Trophoblast cell (in vitro differentiated cells and primary cell): ENCODE measurements around the gene LRBA.

Experiments used
- DNase-seq, 2 donors: peaks; one replicate each; pipeline ENCODE4 v3.0.0-alpha.2; 2016
- H2AFZ ChIP-seq: 2 replicates; pipeline ENCODE4 v1.6.1; 2013; ENCODE audit warnings: low read length, moderate library complexity, mild to moderate bottlenecking; ENCODE audit not compliant: insufficient read depth, poor library complexity
- H2AK5ac ChIP-seq: 2 replicates; pipeline ENCODE4 v1.6.1; 2013; ENCODE audit warnings: mild to moderate bottlenecking, low read length
- H2BK120ac ChIP-seq: 2 replicates; pipeline ENCODE4 v1.6.1; 2013; ENCODE audit warnings: low read length, mild to moderate bottlenecking, moderate library complexity; ENCODE audit not compliant: insufficient read depth, poor library complexity
- H2BK12ac ChIP-seq: 2 replicates; pipeline ENCODE4 v1.6.1; 2013; ENCODE audit warnings: mild to moderate bottlenecking, low read length, moderate library complexity
- H2BK5ac ChIP-seq: 2 replicates; pipeline ENCODE4 v1.6.1; 2013; ENCODE audit warnings: low read length, low read depth, moderate library complexity, mild to moderate bottlenecking; ENCODE audit not compliant: poor library complexity
- H3K14ac ChIP-seq: 2 replicates; pipeline ENCODE4 v1.6.1; 2013; ENCODE audit warnings: mild to moderate bottlenecking, low read length
- H3K18ac ChIP-seq: 2 replicates; pipeline ENCODE4 v1.6.1; 2013; ENCODE audit warnings: mild to moderate bottlenecking, low read length
- H3K23ac ChIP-seq: 2 replicates; pipeline ENCODE4 v1.6.1; 2013; ENCODE audit warnings: low read length
- H3K27ac ChIP-seq: 2 replicates; pipeline ENCODE4 v1.5.1; 2013; ENCODE audit warnings: low read depth, mild to moderate bottlenecking, inconsistent platforms, low read length, moderate library complexity
- H3K27me3 ChIP-seq: 2 replicates; pipeline ENCODE4 v1.6.1; 2013; ENCODE audit warnings: inconsistent platforms, mild to moderate bottlenecking, low read length, moderate library complexity; ENCODE audit not compliant: insufficient read depth
- H3K36me3 ChIP-seq, 2 experiments: 1 replicate in 1 of 2; 2 replicates in 1 of 2; pipeline ENCODE4 v1.6.1; 2013; ENCODE audit warnings: low read length in 2 of 2, mild to moderate bottlenecking in 2 of 2, moderate library complexity in 1 of 2; ENCODE audit not compliant: insufficient read depth in 2 of 2, control insufficient read depth in 1 of 2
- H3K4ac ChIP-seq: 2 replicates; pipeline ENCODE4 v1.6.1; 2013; ENCODE audit warnings: low read depth, mild to moderate bottlenecking, low read length, moderate library complexity
- H3K4me1 ChIP-seq, 2 experiments: 1 replicate in 1 of 2; 2 replicates in 1 of 2; pipeline ENCODE4 v1.6.1; 2013; ENCODE audit warnings: low read length in 2 of 2, mild to moderate bottlenecking in 2 of 2, moderate library complexity in 1 of 2; ENCODE audit not compliant: insufficient read depth in 2 of 2, control insufficient read depth in 1 of 2
- H3K4me2 ChIP-seq: 2 replicates; pipeline ENCODE4 v1.6.1; 2013; ENCODE audit warnings: inconsistent platforms, mild to moderate bottlenecking, low read length, moderate library complexity
- H3K4me3 ChIP-seq: 2 replicates; pipeline ENCODE4 v1.5.1; 2013; ENCODE audit warnings: mild to moderate bottlenecking, low read depth, low read length, inconsistent platforms
- H3K79me1 ChIP-seq: one replicate; pipeline ENCODE4 v1.6.1; 2013; ENCODE audit warnings: low read length
- H3K79me2 ChIP-seq: 2 replicates; pipeline ENCODE4 v1.6.1; 2013; ENCODE audit warnings: low read length, mild to moderate bottlenecking; ENCODE audit not compliant: control insufficient read depth, insufficient read depth, poor library complexity
- H3K9ac ChIP-seq: 2 replicates; pipeline ENCODE4 v1.6.1; 2013; ENCODE audit warnings: mild to moderate bottlenecking, low read length
- H3K9me3 ChIP-seq: 2 replicates; pipeline ENCODE4 v1.6.1; 2013; ENCODE audit warnings: low read depth, mild to moderate bottlenecking, control low read depth, inconsistent platforms, low read length; ENCODE audit not compliant: insufficient read depth
- H4K12ac ChIP-seq: 2 replicates; pipeline ENCODE4 v1.6.1; 2013; ENCODE audit warnings: low read depth, mild to moderate bottlenecking, low read length, moderate library complexity
- H4K8ac ChIP-seq: 2 replicates; pipeline ENCODE4 v1.6.1; 2013; ENCODE audit warnings: low read depth, mild to moderate bottlenecking, low read length, moderate library complexity
- H4K91ac ChIP-seq: one replicate; pipeline ENCODE4 v1.6.1; 2013; ENCODE audit warnings: low read depth, mild to moderate bottlenecking, low read length, moderate library complexity
- WGBS: extraction: QIAGEN DNeasy Blood & Tissue Kit; methylation state at CpG from one replicate; pipeline ENCODE4 v1.1.7; 2013; ENCODE audit warnings: missing lambda C conversion rate; ENCODE audit not compliant: insufficient read length, insufficient coverage; ENCODE audit errors: extremely low coverage; 5-methylcytosine and 5-hydroxymethylcytosine counted together

The LRBA gene

GRCh38 chr4:150818661-150819060, 196.4 kb downstream of the LRBA start:
- H3K4ac ChIP-seq: no peak overlapping the region
- H4K12ac ChIP-seq: no peak overlapping the region
- H3K9ac ChIP-seq: no peak overlapping the region
- no peak overlapping the region for H2AK5ac ChIP-seq
- H3K9me3 ChIP-seq: no peaks in the 10 kb centered on the region
- H3K4me3 ChIP-seq: no peak overlapping the region
- no peak overlapping the region for H2BK120ac ChIP-seq
- no peak overlapping the region for H3K4me2 ChIP-seq
- H3K18ac ChIP-seq: no peak overlapping the region
- no peaks in the 10 kb centered on the region for H3K4me1 ChIP-seq
- H2AFZ ChIP-seq: no peak overlapping the region
- no peak overlapping the region for H2BK12ac ChIP-seq
- H3K27ac ChIP-seq: no peak overlapping the region
- no peak overlapping the region for H2BK5ac ChIP-seq
- H3K79me2 ChIP-seq: no peaks in the 10 kb centered on the region
- no peak overlapping the region for H4K91ac ChIP-seq
- no peak overlapping the region for H4K8ac ChIP-seq
- DNase-seq: no peak
- H3K14ac ChIP-seq: no peak overlapping the region
- H3K36me3 ChIP-seq: no peaks in the 10 kb centered on the region
- H3K23ac ChIP-seq: no peak overlapping the region
- no peaks in the 10 kb centered on the region for H3K27me3 ChIP-seq
- H3K79me1 ChIP-seq: no peaks in the 10 kb centered on the region

GRCh38 chr4:150817804-150818528, 197.1 kb downstream of the LRBA start:
- no CpG with 5 or more reads among the region's 3 CpGs for WGBS
- H3K4me3 ChIP-seq: no peak overlapping the region
- no peak overlapping the region for H4K12ac ChIP-seq
- no peak overlapping the region for H4K8ac ChIP-seq
- H2BK12ac ChIP-seq: no peak overlapping the region
- no peak overlapping the region for H3K9ac ChIP-seq
- H3K9me3 ChIP-seq: no peaks in the 10 kb centered on the region
- H3K36me3 ChIP-seq: no peaks in the 10 kb centered on the region
- no peak overlapping the region for H3K18ac ChIP-seq
- no peak overlapping the region for H3K27ac ChIP-seq
- H2AK5ac ChIP-seq: no peak overlapping the region
- no peak overlapping the region for H3K4me2 ChIP-seq
- no peaks in the 10 kb centered on the region for H3K4me1 ChIP-seq
- H3K79me1 ChIP-seq: no peaks in the 10 kb centered on the region
- no peaks in the 10 kb centered on the region for H3K27me3 ChIP-seq
- H2AFZ ChIP-seq: no peak overlapping the region
- H3K23ac ChIP-seq: no peak overlapping the region
- H3K79me2 ChIP-seq: no peaks in the 10 kb centered on the region
- no peak overlapping the region for H4K91ac ChIP-seq
- no peak overlapping the region for H3K4ac ChIP-seq
- no peak overlapping the region for H2BK5ac ChIP-seq
- no peak overlapping the region for H2BK120ac ChIP-seq
- DNase-seq: no peak
- H3K14ac ChIP-seq: no peak overlapping the region

DNA sequence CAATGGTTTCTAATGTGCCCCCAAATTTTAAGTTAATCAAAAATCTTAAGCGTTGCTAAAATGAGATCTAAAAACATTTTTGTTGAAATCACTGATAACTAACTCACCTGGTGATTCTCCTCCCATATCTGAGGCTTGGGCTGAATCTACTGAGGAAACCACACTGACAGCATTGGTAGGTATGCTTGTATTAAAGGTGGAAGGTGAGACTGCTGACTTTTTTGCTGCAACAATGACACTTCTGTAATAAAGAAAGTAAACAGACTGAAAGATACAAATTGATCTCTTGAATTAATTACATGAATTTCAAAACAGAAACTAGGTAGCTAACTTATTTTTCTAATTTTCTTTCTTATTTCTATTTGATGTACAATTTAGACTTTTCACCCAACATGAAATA, 198.1 kb downstream of the LRBA start:
- no peak for DNase-seq
- no peak overlapping the region for H2AFZ ChIP-seq
- no peak overlapping the region for H3K4ac ChIP-seq
- H2BK120ac ChIP-seq: no peak overlapping the region
- H3K4me3 ChIP-seq: no peak overlapping the region
- H2AK5ac ChIP-seq: no peak overlapping the region
- H3K23ac ChIP-seq: no peak overlapping the region
- no peak overlapping the region for H3K18ac ChIP-seq
- H3K79me2 ChIP-seq: no peaks in the 10 kb centered on the region
- WGBS: no CpG with 5 or more reads among the region's 1 CpG
- H3K9ac ChIP-seq: no peak overlapping the region
- H3K9me3 ChIP-seq: no peaks in the 10 kb centered on the region
- no peak overlapping the region for H3K14ac ChIP-seq
- no peak overlapping the region for H2BK5ac ChIP-seq
- no peak overlapping the region for H3K27ac ChIP-seq
- H3K4me1 ChIP-seq: no peaks in the 10 kb centered on the region
- no peak overlapping the region for H4K12ac ChIP-seq
- no peaks in the 10 kb centered on the region for H3K36me3 ChIP-seq
- no peak overlapping the region for H2BK12ac ChIP-seq
- no peak overlapping the region for H3K4me2 ChIP-seq
- no peaks in the 10 kb centered on the region for H3K79me1 ChIP-seq
- no peak overlapping the region for H4K91ac ChIP-seq
- no peak overlapping the region for H4K8ac ChIP-seq
- no peaks in the 10 kb centered on the region for H3K27me3 ChIP-seq

DNA sequence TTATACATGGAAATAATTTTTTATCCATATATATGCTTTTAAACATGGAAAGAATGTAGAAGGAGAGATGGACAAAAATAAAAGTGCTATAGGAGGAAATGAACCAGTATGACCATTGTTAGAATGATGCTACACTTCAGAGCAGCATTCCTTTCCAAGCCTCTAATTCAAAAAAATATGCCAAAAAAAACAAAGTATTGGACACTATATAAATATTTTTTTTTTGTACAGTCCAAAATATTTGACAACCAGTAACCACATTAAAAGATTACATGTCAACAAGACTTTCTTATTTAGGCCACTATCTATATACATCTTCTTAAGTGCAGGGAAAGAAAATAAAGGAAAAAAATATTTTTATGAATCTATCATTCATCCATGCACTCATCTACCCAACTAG, 198.6 kb downstream of the LRBA start:
- Histone ChIP-seq H3K4me1 (no peaks in the 10 kb centered on the region), H4K8ac (no peak overlapping the region), H2AK5ac (no peak overlapping the region), H3K14ac (no peak overlapping the region), H4K12ac (no peak overlapping the region), H3K79me2 (no peaks in the 10 kb centered on the region), H3K9me3 (no peaks in the 10 kb centered on the region), H3K4me2 (no peak overlapping the region), H3K36me3 (no peaks in the 10 kb centered on the region), H2BK5ac (no peak overlapping the region), H2BK12ac (no peak overlapping the region), H4K91ac (no peak overlapping the region), H2AFZ (no peak overlapping the region), H3K79me1 (no peaks in the 10 kb centered on the region), H3K27me3 (no peaks in the 10 kb centered on the region), H3K9ac (no peak overlapping the region), H3K4me3 (no peak overlapping the region), H3K23ac (no peak overlapping the region), H3K18ac (no peak overlapping the region), H3K4ac (no peak overlapping the region), H2BK120ac (no peak overlapping the region), H3K27ac (no peak overlapping the region)
- no peak for DNase-seq
